GM12878 (cell line): Measurements from ENCODE around the gene PRKCZ. TPM values are rescaled to one million over a fixed set of nuclear protein-coding genes. Genes with fewer than 3 reads are reported as not detected.

Source experiments
- ATAC-seq: fragments of 200-7000 bp; cut with Tn5 transposase; 3 replicates; pipeline ENCODE4 v1.9.1; 2020; ENCODE audit warnings: mild to moderate bottlenecking, moderate library complexity
- BruUV-seq: library from RNA; stranded (reverse); fragments of 400-500 nt; replicated peaks from 2 replicates; lab custom pipeline; 2021; lab: Mats Ljungman, UMichigan
- CTCF ChIA-PET: fragments of 300-600 bp; sonication (Branson Sonifier 250); formaldehyde crosslinking; extraction: SDS; loops from one replicate; lab custom pipeline; 2021; ENCODE audit warnings: inconsistent platforms; lab: Yijun Ruan, JAX
- POLR2A ChIA-PET: fragments of 350-600 bp; formaldehyde crosslinking; extraction: SDS; loops from one replicate; lab custom pipeline; 2021; ENCODE audit warnings: inconsistent platforms; lab: Charles Lee
- RAD21 ChIA-PET: fragments of 300-600 bp; sonication (Branson Sonifier 250); formaldehyde crosslinking; loops from one replicate; lab custom pipeline; 2023; ENCODE audit warnings: antibody characterized with exemption; ENCODE audit not compliant: unreplicated experiment; lab: Charles Lee
- SMC1A ChIA-PET: fragments of 300-600 bp; sonication (Branson Sonifier 250); formaldehyde crosslinking; loops from one replicate; lab custom pipeline; 2023; ENCODE audit not compliant: unreplicated experiment, uncharacterized antibody; lab: Charles Lee
- DNase-seq: peaks from one replicate; pipeline ENCODE4 v3.0.0-alpha.2; 2011; ENCODE audit warnings: low read depth, low spot score
- FAIRE-seq: peaks from 3 replicates; lab custom pipeline; 2011; peaks lifted over from hg19 to GRCh38; lab: Jason Lieb, UNC
- H2AFZ ChIP-seq: 2 replicates; pipeline ENCODE4 v1.6.0; 2011; ENCODE audit warnings: low read depth, low read length, control low read depth; ENCODE audit not compliant: control insufficient read depth
- H3K27ac ChIP-seq: 2 replicates; pipeline ENCODE4 v1.5.1; 2011; ENCODE audit warnings: control low read depth; ENCODE audit not compliant: control insufficient read depth, insufficient read depth
- H3K27me3 ChIP-seq, 2 experiments: replicated peaks in 1 of 2; 2 replicates each; pipeline versions ENCODE4 v1.6.0 to v1.6.1; 2011; ENCODE audit warnings: low read length in 1 of 2; ENCODE audit not compliant: control insufficient read depth in 2 of 2, insufficient read depth in 2 of 2
- H3K36me3 ChIP-seq, 2 experiments: 2 replicates each; pipeline ENCODE4 v1.5.1; 2011; ENCODE audit warnings: low read length in 1 of 2; ENCODE audit not compliant: control insufficient read depth in 2 of 2, insufficient read depth in 2 of 2
- H3K4me1 ChIP-seq: 2 replicates; pipeline ENCODE4 v1.6.1; 2011; ENCODE audit warnings: mild to moderate bottlenecking, low read length, moderate library complexity, mixed read lengths; ENCODE audit not compliant: control insufficient read depth, insufficient read depth
- H3K4me2 ChIP-seq: 2 replicates; pipeline ENCODE4 v1.6.0; 2011; ENCODE audit warnings: control low read depth; ENCODE audit not compliant: control insufficient read depth, insufficient read depth
- H3K4me3 ChIP-seq: fragments of 200-600 bp; sonication (generic); 2 replicates; pipeline ENCODE4 v1.5.1; 2016
- H3K79me2 ChIP-seq: 2 replicates; pipeline ENCODE4 v1.6.0; 2011; ENCODE audit warnings: low read length; ENCODE audit not compliant: control insufficient read depth, insufficient read depth
- H3K9ac ChIP-seq: 2 replicates; pipeline ENCODE4 v1.8.0; 2011; ENCODE audit warnings: low read length, control low read depth, mixed read lengths; ENCODE audit not compliant: control insufficient read depth, insufficient read depth
- H3K9me3 ChIP-seq: replicated peaks from 3 replicates; pipeline ENCODE4 v1.5.1; 2011; ENCODE audit warnings: mild to moderate bottlenecking, low read length; ENCODE audit not compliant: control insufficient read depth, insufficient read depth
- H4K20me1 ChIP-seq: 2 replicates; pipeline ENCODE4 v1.6.0; 2011; ENCODE audit not compliant: control insufficient read depth, insufficient read depth
- CBFB ChIP-seq: IDR thresholded peaks from 2 replicates; pipeline ENCODE4 v1.6.1; 2016; ENCODE audit warnings: antibody characterized with exemption, low read depth
- CHD4 ChIP-seq: fragments of 200-600 bp; sonication (generic); IDR thresholded peaks from 2 replicates; pipeline ENCODE4 v1.6.1; 2016; ENCODE audit warnings: mild to moderate bottlenecking
- CTCF ChIP-seq, 3 experiments: IDR thresholded peaks in 2 of 3; conservative IDR thresholded peaks in 1 of 3; 2 replicates each; pipeline ENCODE4 v1.5.1; 2011; ENCODE audit warnings: low read depth in 3 of 3, low read length in 3 of 3, mild to moderate bottlenecking in 3 of 3, control low read depth in 2 of 3, moderate library complexity in 2 of 3, inconsistent platforms in 1 of 3, mixed read lengths in 1 of 3; ENCODE audit not compliant: control insufficient read depth in 2 of 3, insufficient read depth in 1 of 3; ENCODE audit errors: extremely low read depth in 1 of 3
- E2F8 ChIP-seq: fragments of 450-650 bp; IDR thresholded peaks from 2 replicates; pipeline ENCODE4 v1.6.1; 2018; ENCODE audit warnings: mild to moderate bottlenecking, low read depth, moderate library complexity; ENCODE audit not compliant: partially characterized antibody
- FOXM1 ChIP-seq: IDR thresholded peaks from 2 replicates; pipeline ENCODE4 v1.6.1; 2012; ENCODE audit warnings: low read depth, mild to moderate bottlenecking, inconsistent platforms, low read length, moderate library complexity
- JUNB ChIP-seq: IDR thresholded peaks from 2 replicates; pipeline ENCODE4 v1.6.1; 2016; ENCODE audit warnings: antibody characterized with exemption, mild to moderate bottlenecking
- MLLT1 ChIP-seq: fragments of 450-650 bp; IDR thresholded peaks from 2 replicates; pipeline ENCODE4 v1.6.1; 2016; ENCODE audit warnings: mild to moderate bottlenecking
- MYB ChIP-seq: fragments of 150-350 bp; IDR thresholded peaks from 2 replicates; pipeline ENCODE4 v1.6.1; 2014; ENCODE audit warnings: mild to moderate bottlenecking, low read depth, low read length, borderline replicate concordance
- NKRF ChIP-seq: fragments of 450-650 bp; conservative IDR thresholded peaks from 2 replicates; pipeline ENCODE4 v1.6.1; 2017; ENCODE audit warnings: mild to moderate bottlenecking, moderate library complexity
- SIX5 ChIP-seq: IDR thresholded peaks from 2 replicates; pipeline ENCODE4 v1.6.1; 2011; ENCODE audit warnings: mild to moderate bottlenecking, low read depth, low read length, moderate library complexity; ENCODE audit not compliant: severe bottlenecking
- STAT3 ChIP-seq: IDR thresholded peaks from 2 replicates; pipeline ENCODE4 v1.6.1; 2011; ENCODE audit warnings: low read depth, low read length, improper control_type of control experiment
- SUZ12 ChIP-seq: fragments of 200-600 bp; sonication (generic); IDR thresholded peaks from one replicate; pipeline ENCODE4 v1.6.1; 2018; ENCODE audit warnings: antibody characterized with exemption, mild to moderate bottlenecking; ENCODE audit not compliant: unreplicated experiment
- USF1 ChIP-seq: IDR thresholded peaks from 2 replicates; pipeline ENCODE4 v1.6.1; 2011; ENCODE audit warnings: borderline replicate concordance, low read depth, mild to moderate bottlenecking, moderate library complexity, mixed read lengths, low read length; ENCODE audit not compliant: insufficient read depth; ENCODE audit errors: extremely low read length
- ZZZ3 ChIP-seq: IDR thresholded peaks from 2 replicates; pipeline ENCODE4 v1.6.1; 2011; ENCODE audit warnings: low read depth; ENCODE audit not compliant: control insufficient read depth, insufficient read length
- WGBS: methylation state at CpG from one replicate; pipeline ENCODE4 v1.1.6; 2016; ENCODE audit warnings: low lambda C conversion rate; ENCODE audit not compliant: insufficient replicate concordance, insufficient coverage; ENCODE audit errors: missing lambda C conversion rate; 5-methylcytosine and 5-hydroxymethylcytosine counted together
- in situ Hi-C: fragments of 300-500 bp; cut with MboI; formaldehyde crosslinking; loops from 9 replicates; pipeline ENCODE4 v1.14.3; 2018; ENCODE audit warnings: mixed read lengths
- intact Hi-C: fragments of 100-400 bp; cut with micrococcal nuclease; formaldehyde crosslinking; loops from one replicate; pipeline ENCODE4 v1.14.2; 2022; ENCODE audit not compliant: unreplicated experiment
- polyA plus RNA-seq, 11 experiments: library from polyadenylated mRNA; depleted of rRNA in 4 of 11; unstranded in 6 of 11; stranded (reverse) in 5 of 11; fragments of >200 nt; fragmentation: Nextera tagmentation in 4 of 11; fragmentation: Illumina TruSeq in 1 of 11; extraction: Ambion mirVana in 4 of 11; extraction: Trizol in 1 of 11; gene quantifications; 1 replicate in 1 of 11; 2 replicates in 10 of 11; pipeline versions ENCODE4 v1.2.1 to v1.2.3, GENCODE V29; 2011 to 2016; ENCODE audit warnings: inconsistent platforms in 2 of 11, missing spikeins in 2 of 11, low read depth in 1 of 11
- total RNA-seq, 4 experiments: library from RNA; depleted of rRNA in 3 of 4; stranded (reverse); fragments of >200 nt in 3 of 4; fragmentation: Illumina TruSeq in 1 of 4; extraction: Trizol in 1 of 4; gene quantifications; 2 replicates each; pipeline versions ENCODE4 v1.2.1 to v1.2.3, GENCODE V29; 2013 to 2021

The PRKCZ gene
- total and polyA plus RNA-seq, 10 of the 15 experiments (the other 5 are each of a cell fraction or from before 2014, with no cell fraction given) = 0.05 to 1.9 (median 0.64) TPM; not detected in 1

- TF ChIP-seq NKRF (no peak), ZZZ3 (no peak), SIX5 (no peak), CHD4 (no peak), JUNB (no peak), SUZ12 (no peak)
- TF ChIP-seq, all 136 proteins: peak for 0
Observed at GRCh38 chr1:2024451-2024850, 25.8 kb upstream of the PRKCZ start (continued).

- no peaks in the 10 kb centered on the region for H4K20me1 ChIP-seq
- no TSS peak for BruUV-seq
- no peak overlapping the region for H3K4me3 ChIP-seq
- DNase-seq = no peak
- intact Hi-C loops (no loop called here), in situ Hi-C loops (no loop called here)
- 52% methylated on average over 18 of the region's 18 CpGs for WGBS
- H3K9ac ChIP-seq = no peak overlapping the region
- ChIA-PET SMC1A (no interaction called here), CTCF (no interaction called here), POLR2A (no interaction called here), RAD21 (no interaction called here)
- H3K4me2 ChIP-seq = no peak overlapping the region
- ATAC-seq = no peak
- H2AFZ ChIP-seq = no peak overlapping the region
- FAIRE-seq = no peak
- no peak overlapping the region for H3K27ac ChIP-seq
- H3K79me2 ChIP-seq = no peaks in the 10 kb centered on the region
- no peaks in the 10 kb centered on the region for H3K9me3 ChIP-seq
- H3K4me1 ChIP-seq = no peaks in the 10 kb centered on the region
- no peaks in the 10 kb centered on the region; a peak in 1 of 4 replicates for H3K27me3 ChIP-seq
- no peaks in the 10 kb centered on the region for H3K36me3 ChIP-seq
- no peak for TF ChIP-seq STAT3
- TF ChIP-seq CTCF (IDR thresholded peaks at IDR 0.05 in 2 of 3, conservative IDR thresholded peaks at IDR 0.05 in 1 of 3; ENCODE audit: control insufficient read depth in 2 of 3, extremely low read depth in 1 of 3, insufficient read depth in 1 of 3, low read depth in 3 of 3, low read length in 3 of 3) = no peak
- TF ChIP-seq MYB = no peak
- no peak for TF ChIP-seq USF1
- TF ChIP-seq CBFB = no peak
- no peak for TF ChIP-seq E2F8
- no peak for TF ChIP-seq FOXM1
- TF ChIP-seq MLLT1 = no peak
Observed at GRCh38 chr1:2024887-2025286, 25.3 kb upstream of the PRKCZ start.
